Cardiac fibroblast (primary cell): ENCODE measurements around the gene EEF2.

Source experiments
- DNase-seq, 2 donors: peaks; one replicate each; pipeline versions ENCODE4 v3.0.0 to v3.0.0-alpha.2; 2010; ENCODE audit warnings: low read depth in 2 of 2
- H3K4me3 ChIP-seq, 2 donors: replicated peaks in 1 of 2; 1 replicate in 1 of 2; 2 replicates in 1 of 2; pipeline ENCODE4 v1.5.1; 2011; ENCODE audit warnings: low read depth in 2 of 2, low read length in 2 of 2, mild to moderate bottlenecking in 2 of 2, moderate library complexity in 1 of 2
- CTCF ChIP-seq: IDR thresholded peaks from one replicate; pipeline ENCODE4 v1.5.1; 2011; ENCODE audit warnings: low read depth, mild to moderate bottlenecking, low read length, inconsistent platforms

The EEF2 gene

DNA sequence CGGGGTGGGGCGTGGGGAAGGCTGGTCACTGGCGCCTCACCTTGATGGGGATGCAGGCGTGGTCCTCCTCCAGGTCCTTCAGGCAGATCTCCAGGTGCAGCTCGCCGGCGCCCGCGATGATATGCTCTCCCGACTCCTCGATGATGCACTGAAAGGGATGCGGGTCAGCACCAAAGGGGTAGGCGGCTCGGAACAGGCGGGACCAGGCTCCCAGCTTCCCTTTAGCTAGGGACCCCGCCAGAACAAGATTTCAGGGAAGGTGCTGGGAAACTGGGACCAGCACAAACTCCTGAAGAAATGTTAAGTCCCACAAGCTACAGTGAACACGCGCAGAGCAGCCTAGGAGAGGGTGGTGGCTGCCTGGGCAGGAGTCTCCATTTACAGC lies 6.0 kb downstream of the EEF2 start:
- H3K4me3 ChIP-seq, result no peak overlapping the region
- no peak for TF ChIP-seq CTCF
- DNase-seq, result no peak

GRCh38 chr19:3978145-3978544 lies 7.1 kb downstream of the EEF2 start:
- no peak for DNase-seq
- TF ChIP-seq CTCF, result no peak
- H3K4me3 ChIP-seq, result no peak overlapping the region

DNA sequence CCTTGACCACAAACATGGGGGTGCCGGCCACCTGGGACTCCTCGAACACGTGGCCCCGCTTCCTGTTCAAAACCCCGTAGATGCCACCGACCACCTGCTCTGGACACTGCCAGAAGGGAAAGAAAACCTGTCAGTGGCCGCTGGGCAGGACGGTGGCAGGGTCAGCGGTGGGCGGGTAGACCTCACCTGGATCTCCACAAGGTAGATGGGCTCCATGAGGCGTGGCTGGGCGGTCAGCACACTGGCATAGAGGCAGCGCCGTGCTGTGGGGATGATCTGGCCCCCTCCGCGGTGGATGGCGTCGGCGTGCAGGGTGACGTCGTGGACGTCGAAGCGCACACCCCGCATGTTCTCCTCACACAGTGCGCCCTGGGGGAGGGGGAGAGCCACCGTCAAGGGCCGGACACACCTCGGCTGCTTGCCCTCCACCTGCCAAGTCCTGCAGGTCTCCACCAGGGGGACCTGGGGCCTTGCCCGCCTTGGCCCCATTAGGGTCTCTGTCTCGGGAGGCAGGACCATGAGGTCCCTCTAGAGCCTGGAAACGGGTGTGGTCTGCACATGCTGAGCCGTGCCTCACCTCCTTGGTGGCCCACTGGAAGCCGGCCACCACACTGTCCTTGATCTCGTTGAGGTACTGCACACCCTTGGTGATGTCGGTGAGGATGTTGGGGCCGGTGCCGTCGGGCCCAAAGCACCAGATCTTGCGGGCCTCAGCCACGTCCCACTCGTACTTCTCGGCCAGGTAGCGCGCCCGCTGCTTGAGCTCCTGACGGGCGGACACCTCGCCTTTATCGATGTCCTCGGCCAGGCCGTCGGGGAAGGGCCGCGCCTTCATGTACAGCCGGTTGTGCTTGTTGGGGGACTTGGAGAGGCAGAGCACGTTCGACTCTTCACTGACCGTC lies 7.8 kb downstream of the EEF2 start:
- no peak for DNase-seq
- TF ChIP-seq CTCF, result peak; percentile 23
- no peak overlapping the region for H3K4me3 ChIP-seq

DNA sequence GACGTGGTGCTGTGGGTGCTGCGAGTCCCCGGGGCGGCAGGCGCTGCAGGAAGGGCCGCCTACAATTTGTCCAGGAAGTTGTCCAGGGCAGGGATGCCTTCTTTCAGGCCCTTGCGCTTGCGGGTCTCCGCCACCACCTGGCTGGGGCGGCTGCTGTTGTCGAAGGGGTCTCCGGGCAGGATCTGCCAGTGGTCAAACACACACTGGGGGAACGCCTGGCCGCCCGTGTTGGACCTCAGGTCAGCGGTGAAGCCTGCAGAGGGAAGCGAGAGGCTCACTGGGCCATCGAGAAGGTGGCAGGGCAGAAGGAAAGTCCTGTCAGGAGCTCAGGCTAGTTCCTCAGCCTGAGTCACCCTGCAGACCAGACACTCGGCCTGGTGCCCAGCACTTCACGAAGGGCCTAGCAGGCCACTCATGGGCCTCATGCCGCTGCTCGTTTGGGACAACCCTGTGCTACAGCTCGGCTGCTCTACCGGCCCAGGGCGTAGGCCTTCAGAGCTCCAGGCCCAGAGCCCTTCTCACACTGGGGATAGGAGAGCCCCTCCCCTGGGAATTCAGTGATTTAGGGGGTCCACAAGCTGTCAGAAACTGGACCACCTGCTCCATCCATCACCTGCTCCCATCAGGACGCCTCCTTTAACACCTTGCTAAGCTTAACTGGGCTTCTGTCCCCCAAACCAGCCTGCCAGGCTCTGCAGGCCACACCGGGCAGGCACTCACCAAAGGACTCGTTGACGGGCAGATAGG lies 8.6 kb downstream of the EEF2 start:
- peak in 1 of 2 donors; percentile 77 for DNase-seq
- H3K4me3 ChIP-seq, result no peak overlapping the region
- TF ChIP-seq CTCF, result no peak

- DNase-seq, result no peak
- H3K4me3 ChIP-seq, result no peak overlapping the region
- no peak for TF ChIP-seq CTCF
Measured at GRCh38 chr19:3975637-3976087, 9.6 kb downstream of the EEF2 start.

- DNase-seq, result no peak
- no peak for TF ChIP-seq CTCF
- no peak overlapping the region for H3K4me3 ChIP-seq
Measured at GRCh38 chr19:3975144-3975543, 10.1 kb downstream of the EEF2 start.
